Left lobe of liver (tissue), 1 donor: ENCODE measurements around the gene SCN3B. TPM values are rescaled to one million over a fixed set of nuclear protein-coding genes. Genes with fewer than 3 reads are reported as not detected.

Experiments
- total RNA-seq: library from RNA; stranded (reverse); gene quantifications from one replicate; pipeline ENCODE4 v1.2.1, GENCODE V29; 2021
- donor health status: DM: no; HTN: yes; CAD: no.

Gene SCN3B
- total RNA-seq, 1 donor from 2014 or later: not detected

Other genes starting within 250 kb of the SCN3B start
- gene GRAMD1B, start 224.4 kb downstream of the SCN3B start, total RNA-seq: 1.4 TPM
- 3.4 TPM for gene ZNF202, start 87.0 kb upstream of the SCN3B start, total RNA-seq
- not detected for gene OR6X1, start 99.9 kb upstream of the SCN3B start, total RNA-seq
- gene OR6M1, start 151.7 kb upstream of the SCN3B start, total RNA-seq: not detected
- not detected for gene TMEM225, start 231.0 kb upstream of the SCN3B start, total RNA-seq
- gene OR8D4, start 247.5 kb upstream of the SCN3B start, total RNA-seq: not detected